Fibroblast of peridontal ligament (primary cell): Measurements from ENCODE around the gene LMX1B.
A peak's percentile ranks its signal among the peaks of the same experiment; 100 is the strongest.
"Not testable (repeated sequence)": the region's sequence is repeated elsewhere in the genome, so short reads cannot be mapped to it uniquely, and the experiment has no call there.

Source experiments
- DNase-seq: peaks from one replicate; pipeline ENCODE4 v3.0.0-alpha.2; 2010; ENCODE audit errors: extremely low read depth

The LMX1B gene

DNA sequence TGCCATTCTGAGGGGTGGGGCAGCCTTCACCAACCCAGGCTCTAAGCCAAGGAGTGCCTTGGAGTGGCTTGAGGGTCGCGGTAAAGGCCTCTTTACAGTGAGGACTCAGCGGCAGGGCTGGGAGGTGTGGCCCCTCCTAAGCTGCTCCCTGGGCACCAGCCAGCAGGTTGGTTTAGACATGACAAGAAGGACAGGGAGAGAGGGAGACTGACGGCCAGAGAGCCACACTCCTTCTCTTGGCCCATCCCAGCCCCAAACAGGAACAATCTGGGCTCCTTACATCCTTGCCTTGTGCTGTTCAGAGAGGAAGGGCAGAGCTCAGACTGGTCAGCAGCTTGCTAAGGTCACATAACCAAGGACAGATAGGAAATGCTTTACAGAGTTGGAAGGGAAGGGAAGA lies 94.5 kb downstream of the LMX1B start:
- DNase-seq, result no peak

DNA sequence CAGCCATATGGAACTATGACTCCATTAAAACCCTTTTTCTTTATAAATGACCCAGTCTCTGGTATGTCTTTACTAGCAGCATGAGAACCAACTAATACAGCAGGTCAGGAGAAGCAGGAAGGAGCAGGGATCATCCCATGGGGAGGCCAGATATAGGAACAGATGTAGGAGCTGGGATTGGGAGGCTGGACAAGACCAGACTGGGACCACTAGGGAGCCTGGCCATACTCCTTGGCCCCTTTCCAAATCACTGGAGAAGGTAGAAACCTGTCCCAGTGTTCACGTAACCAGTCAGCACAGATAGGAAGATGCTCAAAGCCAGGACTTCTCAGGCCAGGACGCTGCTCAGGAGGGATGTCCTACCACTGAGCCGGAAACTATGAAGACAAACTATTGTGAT lies 95.5 kb downstream of the LMX1B start:
- DNase-seq, result no peak

DNA sequence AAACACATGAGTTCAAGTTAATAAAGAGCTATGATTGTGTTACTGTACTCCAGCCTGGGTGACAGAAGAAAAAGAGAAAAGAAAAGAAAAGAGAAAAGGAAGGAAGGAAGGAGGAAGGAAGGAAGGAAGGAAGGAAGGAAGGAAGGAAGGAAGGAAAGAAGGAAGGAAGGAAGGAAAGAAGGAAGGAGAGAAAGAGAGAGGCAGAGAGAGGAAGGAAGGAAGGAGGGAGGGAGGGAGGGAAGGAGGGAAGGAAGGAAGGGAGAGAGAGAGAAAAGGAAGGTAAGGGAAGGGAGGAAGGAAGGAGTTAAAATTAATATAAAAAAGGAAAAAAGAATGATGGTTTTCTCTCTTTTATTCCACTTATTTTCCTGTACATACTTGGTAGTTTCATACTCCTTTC lies 101.7 kb downstream of the LMX1B start:
- no peak for DNase-seq

DNA sequence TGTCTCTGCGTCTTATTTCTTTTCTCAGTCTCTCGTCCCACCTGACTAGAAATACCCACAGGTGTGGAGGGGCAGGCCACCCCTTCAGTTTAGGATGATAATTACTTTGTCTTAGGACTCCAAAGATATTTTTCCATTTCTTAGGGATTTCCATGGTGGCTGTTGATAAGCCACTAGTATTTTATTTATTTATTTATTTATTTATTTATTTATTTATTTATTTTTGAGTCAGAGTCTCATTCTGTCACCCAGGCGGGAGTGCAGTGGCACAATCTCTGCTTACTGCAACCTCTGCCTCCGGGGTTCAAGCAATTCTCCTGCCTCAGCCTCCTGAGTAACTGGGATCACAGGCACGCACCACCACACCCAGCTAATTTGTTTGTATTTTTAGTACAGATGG lies 103.7 kb downstream of the LMX1B start:
- DNase-seq, result not testable (repeated sequence)

DNA sequence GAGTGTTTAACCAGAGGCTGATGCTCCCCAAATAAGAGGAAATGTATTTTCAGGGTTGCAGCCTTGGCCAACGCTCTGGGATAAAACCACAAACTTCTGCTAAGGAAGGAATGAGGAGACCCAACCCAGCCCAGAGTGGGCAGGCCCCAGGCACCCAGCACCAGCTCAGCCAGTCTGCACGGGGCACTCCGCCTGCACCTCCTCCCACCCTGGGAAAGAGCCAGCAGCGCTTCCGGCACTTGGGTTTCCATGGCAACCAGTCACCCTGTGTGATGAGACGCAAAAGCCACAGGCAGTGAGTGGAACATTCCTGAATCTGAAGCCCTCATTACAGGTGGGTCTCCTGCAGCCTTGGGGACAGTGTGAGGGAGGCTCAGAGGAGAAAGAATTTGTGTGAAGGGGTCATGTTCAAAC lies 105.9 kb downstream of the LMX1B start:
- DNase-seq, result peak; percentile 9

DNA sequence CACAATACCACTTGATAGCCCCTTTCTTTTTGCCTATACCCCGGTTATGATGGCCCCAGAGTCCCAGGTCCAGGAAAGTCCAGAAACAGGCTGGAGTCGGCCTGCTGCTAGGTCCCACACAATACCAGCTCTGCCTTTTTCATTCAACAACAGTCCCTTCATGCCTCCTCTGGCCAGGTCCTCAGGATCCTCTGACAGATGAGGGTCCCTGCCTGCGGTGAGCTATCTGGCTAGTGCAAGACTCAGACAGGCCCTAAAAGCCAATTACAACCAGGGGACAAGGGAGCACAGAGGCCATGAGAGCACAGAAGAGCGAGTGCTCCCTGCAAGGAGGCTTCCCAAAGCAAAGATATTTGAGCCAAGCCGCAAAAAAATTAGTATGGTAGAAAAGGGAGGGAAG lies 106.3 kb downstream of the LMX1B start:
- DNase-seq, result no peak

DNA sequence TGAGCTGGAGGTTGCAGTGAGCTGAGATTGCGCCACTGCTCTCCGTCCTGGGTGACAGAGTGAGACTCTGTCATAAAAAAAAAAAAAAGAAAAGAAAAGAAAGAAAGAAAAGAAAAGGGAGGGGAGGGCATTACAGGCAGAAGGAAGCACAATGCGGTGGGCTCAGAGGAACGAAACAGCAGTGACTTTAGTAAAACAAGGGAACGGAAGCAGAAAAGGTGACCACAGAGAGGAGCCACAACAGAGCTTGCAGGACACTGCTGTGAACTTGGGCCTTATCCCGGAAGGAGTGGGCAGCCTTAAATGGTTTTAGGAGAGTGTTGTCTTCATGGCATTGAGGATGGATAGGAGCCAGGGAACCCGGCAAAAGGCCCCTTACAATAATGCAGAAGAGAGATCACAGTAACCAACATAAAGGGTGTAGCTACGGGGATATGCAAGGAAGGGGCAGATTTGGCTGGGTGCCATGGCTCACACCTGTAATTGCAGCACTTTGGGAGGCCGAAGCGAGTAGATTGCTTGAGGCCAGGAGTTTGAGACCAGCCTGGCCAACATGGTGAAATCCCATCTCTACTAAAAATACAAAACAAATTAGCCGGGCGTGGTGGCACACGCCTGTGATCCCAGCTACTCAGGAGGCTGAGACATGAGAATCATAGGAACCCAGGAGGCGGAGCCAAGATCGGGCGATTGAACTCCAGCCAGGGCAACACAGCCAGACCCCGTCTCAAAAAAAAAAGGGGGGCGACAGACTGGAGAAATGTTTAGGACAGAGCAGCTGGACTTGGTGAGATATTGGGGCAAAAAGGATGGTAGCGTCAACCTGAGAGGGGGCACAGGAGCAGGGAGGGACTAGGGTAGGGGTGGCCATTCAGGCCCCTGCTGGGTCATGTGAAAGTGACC lies 107.2 kb downstream of the LMX1B start:
- no peak for DNase-seq

DNA sequence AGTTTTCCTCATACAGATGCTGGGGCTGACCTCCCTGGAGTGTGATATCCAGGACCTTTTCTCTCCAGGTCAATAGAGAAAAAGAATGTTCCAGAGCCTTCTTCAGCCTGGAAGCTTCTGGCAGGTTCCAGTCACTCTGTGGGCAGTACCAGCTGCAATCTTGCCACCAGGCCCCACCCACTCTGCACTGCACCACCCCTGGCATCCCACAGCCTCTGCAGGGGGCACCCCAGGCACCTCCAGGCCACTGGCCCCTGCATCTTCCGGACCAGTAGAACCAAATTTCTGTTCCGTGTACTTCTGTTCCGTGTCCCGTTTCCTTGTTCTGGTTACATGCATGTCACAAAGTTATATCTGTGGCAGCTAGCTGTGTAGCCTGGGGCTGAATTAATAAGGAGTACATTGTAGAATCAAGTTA lies 107.8 kb downstream of the LMX1B start:
- no peak for DNase-seq

DNA sequence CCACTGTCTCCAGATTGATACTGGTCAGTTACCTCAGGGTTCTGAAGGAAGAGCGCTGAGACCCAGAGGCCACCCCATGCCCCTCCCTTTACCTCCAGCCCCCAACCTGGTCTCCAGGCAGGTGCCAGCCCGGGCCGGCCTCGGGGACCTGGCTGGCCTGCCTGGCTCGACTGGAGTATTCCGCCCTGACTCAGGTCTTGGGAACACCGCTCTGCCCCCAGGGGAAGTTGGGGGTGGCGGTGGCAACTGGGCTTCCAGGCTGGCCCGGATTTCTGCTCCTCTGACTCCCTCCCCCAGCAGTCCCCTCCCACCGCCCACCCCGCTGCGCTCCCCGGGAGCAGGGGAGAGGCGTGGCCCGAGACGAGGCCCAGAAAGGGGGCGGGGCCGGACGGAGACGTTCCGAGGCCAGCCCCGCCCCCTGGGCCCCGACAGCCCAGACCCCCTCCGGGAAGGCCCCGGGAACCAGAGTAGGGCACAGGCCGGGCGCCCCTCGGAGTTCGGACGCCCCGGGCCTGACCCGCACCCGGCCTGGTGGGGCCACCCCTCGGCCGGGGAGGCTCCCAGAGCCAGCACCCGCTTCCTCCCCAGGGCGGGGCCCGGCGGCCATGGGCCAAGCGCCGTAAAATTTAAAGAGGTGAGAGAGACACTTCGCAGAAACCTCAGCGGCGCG lies 108.7 kb downstream of the LMX1B start:
- peak; percentile 3 for DNase-seq

DNA sequence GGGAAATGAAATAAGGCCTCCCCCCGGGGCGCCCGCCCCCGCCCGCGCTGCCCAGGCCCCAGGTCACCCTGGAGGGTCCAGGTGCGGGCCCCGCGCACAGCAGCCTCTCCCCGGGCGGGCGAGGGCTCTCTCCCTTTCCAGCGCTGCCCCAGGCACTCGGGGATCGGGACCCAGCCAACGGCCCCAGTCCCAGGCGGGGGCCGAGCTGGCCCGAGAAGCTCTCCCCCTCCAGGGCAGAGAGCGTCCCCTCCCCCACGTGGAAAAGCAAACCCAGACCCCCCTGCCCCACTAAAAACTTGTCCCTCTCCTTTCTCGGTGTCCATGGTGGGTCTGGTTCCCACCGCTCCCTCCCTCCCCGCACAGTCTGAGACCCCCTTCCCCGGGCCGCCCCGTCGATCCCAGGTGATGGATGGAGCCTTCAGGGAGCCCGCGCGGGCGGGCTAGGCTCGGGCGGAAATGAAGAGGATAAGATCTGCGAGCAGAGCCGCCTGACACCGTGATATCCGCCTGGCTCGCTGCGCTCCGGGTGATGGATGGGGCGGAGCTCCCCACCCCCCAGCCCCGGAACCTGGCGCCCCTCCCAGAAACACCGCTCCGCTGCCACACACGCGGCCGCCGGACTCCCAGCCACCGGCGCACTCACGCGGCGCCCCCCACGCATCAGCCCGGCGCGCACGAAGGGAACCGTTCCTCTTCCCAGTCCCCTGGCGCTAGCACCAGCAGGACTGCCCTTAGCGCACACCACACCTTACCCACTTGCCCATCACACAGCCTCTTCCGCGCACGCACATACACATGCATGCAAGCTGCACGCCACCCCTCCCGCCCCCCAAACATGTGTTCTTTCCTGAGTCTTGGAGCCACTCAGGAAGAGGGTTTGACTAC lies 109.4 kb downstream of the LMX1B start:
- DNase-seq, result no peak

DNA sequence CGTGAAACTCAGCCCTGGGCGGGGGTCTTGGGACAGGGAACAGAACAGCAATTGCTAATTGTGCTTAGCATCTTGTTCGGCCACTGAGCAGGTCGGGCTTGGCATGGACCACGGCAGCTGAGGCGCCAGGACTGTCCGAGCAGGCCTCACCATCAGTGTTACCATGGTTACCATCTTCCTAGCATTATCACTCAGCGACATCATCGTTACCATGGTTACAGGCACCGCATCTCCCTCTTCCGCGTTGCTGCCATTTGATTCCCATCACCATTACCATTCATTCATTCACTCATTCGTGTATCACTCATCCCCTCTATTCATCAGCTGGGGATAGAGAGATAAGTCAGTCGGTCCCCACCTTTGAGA lies 110.1 kb downstream of the LMX1B start:
- DNase-seq, result no peak

DNA sequence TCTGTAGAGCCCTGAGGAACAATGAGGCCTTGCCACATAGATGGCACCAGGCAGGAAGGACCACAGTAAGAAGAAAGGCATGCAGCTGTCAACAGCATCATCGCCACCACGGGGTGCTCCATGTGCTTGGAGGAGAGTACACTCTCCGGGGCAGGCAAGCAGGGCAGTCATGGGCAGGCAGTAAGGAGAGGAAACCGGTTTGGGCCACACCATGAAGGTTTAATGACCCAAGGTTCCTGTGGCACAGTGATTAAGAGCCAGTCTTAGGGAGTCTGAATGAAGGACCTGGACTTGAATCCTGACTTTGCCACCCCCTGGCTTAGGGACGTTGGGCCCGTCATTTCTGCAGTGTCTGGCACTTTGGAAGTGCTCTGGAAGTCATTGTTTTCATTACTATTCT lies 110.5 kb downstream of the LMX1B start:
- no peak for DNase-seq

DNA sequence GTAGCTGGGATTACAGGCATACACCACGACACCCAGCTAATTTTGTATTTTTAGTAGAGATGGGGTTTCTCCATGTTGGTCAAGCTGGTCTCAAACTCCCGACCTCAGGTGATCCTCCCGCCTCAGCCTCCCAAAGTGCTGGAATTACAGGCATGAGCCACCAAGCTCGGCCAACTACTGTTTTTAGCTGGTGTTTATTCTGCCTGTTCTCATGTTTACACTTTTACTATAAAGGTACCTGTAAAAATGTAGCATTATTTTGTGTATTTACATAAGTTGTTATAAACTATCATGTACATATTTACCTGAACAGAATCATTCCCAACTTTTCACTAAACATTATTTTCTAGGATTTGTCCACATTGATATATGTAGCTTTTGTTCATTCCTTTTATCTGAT lies 111.8 kb downstream of the LMX1B start:
- DNase-seq, result not testable (repeated sequence)

DNA sequence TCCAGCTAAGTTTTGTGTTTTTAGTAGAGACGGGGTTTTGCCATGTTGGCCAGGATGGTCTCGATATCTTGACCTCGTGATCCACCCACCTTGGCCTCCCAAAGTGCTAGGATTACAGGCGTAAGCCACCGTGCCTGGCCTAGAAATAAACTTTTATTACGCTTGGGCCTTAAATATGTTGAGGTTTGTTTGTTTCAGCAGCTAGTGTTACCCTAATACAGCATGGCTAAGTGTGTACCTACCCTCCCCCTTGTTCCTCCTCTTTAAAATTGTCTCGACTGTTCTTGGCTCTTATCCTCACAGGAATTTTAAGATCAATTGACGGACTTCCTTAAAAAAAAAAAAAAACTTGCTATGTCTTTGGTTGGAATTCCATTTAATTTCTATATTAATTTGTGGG lies 114.5 kb downstream of the LMX1B start:
- DNase-seq, result not testable (repeated sequence)

DNA sequence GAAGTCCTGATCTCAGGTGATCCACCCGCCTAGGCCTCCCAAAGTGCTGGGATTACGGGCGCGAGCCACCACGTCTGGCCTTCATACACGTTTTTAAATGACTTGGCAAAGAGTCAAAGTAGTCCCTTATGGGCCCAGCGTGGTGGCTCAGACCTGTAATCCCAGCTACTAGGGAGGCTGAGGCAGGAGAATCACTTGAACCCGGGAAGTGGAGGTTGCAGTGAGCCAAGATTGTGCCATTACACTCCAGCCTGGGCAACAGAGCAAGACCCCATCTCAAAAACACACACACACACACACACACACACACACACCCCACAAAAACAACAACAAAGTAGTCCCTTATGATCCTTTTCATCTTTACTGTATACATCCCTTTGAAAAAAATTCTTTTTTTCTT lies 116.9 kb downstream of the LMX1B start:
- not testable (repeated sequence) for DNase-seq

DNA sequence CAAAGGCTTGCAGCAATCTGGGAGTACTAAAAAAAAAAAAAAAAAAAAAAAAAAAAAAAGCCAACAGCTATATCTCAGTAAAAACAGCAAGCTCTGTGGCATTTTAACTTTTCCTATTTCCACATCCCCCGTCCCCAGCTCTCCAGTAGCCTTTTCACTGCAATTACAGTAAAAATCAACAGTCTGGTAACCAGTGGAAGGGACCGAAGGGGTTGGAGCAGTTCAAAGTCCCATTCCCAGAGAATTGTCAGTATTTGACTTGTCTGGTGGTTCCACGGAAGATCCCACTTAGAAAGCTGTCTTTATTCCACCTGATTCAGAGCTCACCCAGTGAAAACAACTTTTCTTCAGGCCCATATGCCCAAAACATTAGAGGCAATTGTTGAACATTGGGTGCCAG lies 119.3 kb downstream of the LMX1B start:
- DNase-seq, result no peak

DNA sequence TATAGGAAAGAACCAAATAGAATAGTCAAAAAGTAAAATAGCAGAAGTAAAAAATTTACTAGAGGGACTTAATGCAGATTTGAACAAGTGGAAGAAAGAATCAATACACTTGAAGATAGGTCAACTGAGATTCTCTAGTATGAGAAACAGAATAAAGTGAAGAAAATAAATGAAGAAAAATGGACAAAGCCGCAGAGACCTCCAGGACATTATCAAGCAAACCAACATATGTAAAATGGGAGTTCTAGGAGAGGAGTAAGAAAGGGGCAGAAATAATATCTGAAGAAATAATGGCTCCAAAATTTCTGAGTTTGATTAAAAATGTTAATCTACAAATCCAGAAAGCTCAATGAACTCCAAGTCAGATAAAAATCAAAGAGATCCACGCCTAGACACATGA lies 121.1 kb downstream of the LMX1B start:
- DNase-seq, result no peak

DNA sequence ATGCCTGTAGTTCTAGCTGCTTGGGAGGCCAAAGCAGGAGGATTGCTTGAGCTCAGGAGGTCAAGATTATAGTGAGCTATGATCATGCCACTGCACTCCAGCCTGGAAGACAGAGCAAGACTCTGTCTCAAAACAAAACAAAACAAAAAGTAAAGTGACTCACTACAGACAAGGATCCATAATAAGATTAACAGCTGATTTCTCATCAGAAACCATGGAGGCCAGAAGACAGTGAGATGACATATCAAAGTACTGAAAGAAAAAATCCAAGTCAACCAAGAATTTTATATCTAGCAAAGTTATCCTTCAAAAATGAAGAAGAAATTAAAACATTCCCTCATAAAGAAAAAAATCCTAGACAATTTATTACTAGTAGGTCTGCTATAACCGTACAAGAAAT lies 121.8 kb downstream of the LMX1B start:
- no peak for DNase-seq

DNA sequence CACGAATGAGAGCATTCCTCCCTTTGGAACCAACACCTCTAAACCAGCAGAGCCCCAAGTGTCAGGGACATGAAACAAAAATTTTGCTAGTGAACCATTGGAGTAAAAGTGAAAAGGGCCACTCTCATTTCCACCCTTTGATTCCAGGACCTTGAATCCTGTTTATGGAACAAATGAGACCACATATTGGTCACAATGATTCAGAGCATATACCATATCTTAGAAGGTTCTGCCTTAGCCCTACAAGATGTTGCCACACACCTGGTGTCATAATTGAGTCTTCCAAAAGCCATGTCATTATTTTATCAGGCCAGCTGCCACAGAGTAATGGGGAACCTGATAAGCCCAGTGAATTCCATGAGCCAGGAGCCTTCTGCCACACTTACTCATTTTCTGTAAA lies 124.8 kb downstream of the LMX1B start:
- no peak for DNase-seq

DNA sequence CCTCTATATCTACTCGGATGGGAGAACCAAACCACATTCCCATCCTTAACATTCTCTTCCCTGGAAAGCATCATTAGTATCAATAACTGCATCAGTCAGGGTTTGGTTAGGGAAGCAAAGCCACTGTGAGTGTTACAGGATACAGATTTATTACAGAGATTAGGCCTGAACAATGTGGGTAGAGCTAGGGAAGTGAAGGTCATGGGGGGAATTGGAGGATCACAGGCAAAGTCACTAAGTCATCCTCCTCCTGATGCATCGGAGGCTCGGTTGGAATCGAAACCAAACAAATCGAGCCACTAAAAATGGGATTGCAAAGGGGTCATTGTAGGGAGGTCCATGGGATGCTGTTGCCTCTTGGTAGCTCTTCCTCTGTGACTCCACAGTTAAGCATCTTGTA lies 129.3 kb downstream of the LMX1B start:
- no peak for DNase-seq

DNA sequence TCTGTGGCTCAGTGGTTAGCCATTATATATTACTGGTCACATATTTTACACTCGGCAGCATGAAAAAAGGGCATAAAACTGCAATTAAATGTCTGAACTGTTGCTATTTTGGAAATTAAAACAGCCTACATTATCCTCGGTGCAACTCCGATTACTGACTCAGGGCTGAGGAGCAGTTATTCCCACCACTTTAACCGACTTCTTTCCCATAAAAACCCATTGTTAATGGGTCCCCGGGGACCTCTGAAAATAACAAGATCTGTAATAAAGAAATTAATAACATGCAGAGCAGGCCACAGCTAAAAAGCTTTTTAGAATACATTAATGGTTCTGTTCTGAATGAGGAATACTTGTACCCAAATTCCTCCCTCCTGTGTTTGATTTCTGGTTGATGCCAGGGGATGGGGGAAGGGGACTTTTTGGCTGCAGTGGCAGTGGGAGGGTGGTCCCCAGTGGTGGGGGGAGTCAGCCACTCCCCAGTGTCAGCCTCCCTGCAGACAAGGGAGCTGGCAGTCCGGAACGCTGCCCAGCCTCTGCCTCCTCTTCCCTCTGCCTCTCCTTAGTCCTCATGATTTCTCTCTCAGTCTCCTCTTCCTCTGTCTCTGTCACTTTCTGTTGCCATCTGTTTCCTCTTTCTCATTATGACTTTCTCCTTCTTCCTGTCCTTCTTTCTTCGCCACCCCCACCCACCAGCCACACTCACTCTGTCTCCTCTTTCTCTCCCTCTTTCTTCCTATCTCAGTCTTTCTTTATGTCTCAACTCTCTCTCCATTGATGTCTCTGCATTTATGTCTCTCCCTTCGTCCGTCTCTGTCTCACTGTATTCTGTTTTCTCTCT lies 132.1 kb downstream of the LMX1B start:
- DNase-seq, result no peak
